HepG2 (cell line): ENCODE measurements around the gene GDF9. TPM values are rescaled to one million over a fixed set of nuclear protein-coding genes. Genes with fewer than 3 reads are reported as not detected.

ENCODE experiments used
- ATF3 ChIP-seq: sonication (generic); formaldehyde crosslinking; IDR thresholded peaks from 2 replicates; pipeline ENCODE4 v1.4.0; 2020; ENCODE audit warnings: missing genetic modification reagents
- ELF4 ChIP-seq: sonication (generic); formaldehyde crosslinking; IDR thresholded peaks from 2 replicates; pipeline ENCODE4 v1.5.0; 2020; ENCODE audit warnings: missing genetic modification reagents, mild to moderate bottlenecking, moderate library complexity, borderline replicate concordance
- FOXO1 ChIP-seq: sonication (generic); formaldehyde crosslinking; IDR thresholded peaks from 2 replicates; pipeline ENCODE4 v1.4.0; 2020; ENCODE audit warnings: missing genetic modification reagents
- IRF9 ChIP-seq: sonication (generic); formaldehyde crosslinking; IDR thresholded peaks from 2 replicates; pipeline ENCODE4 v1.8.0; 2022; ENCODE audit warnings: missing genetic modification reagents, mild to moderate bottlenecking, borderline replicate concordance
- MEF2D ChIP-seq: sonication (generic); formaldehyde crosslinking; IDR thresholded peaks from 2 replicates; pipeline ENCODE4 v1.5.1; 2020; ENCODE audit warnings: mild to moderate bottlenecking, missing genetic modification reagents
- PAWR ChIP-seq: sonication (generic); formaldehyde crosslinking; IDR thresholded peaks from 2 replicates; pipeline ENCODE4 v1.4.0; 2020; ENCODE audit warnings: missing genetic modification reagents, mild to moderate bottlenecking, borderline replicate concordance
- PHF21A ChIP-seq: sonication (generic); formaldehyde crosslinking; IDR thresholded peaks from 2 replicates; pipeline ENCODE4 v1.5.0; 2020; ENCODE audit warnings: mild to moderate bottlenecking, missing genetic modification reagents
- PITX1 ChIP-seq: sonication (generic); formaldehyde crosslinking; IDR thresholded peaks from 2 replicates; pipeline ENCODE4 v1.5.1; 2020; ENCODE audit warnings: mild to moderate bottlenecking, missing genetic modification reagents
- TEAD3 ChIP-seq: optimal IDR thresholded peaks from 2 replicates; pipeline ENCODE3; 2016; ENCODE audit warnings: borderline replicate concordance
- ZBTB33 ChIP-seq: sonication (generic); formaldehyde crosslinking; IDR thresholded peaks from 2 replicates; pipeline ENCODE4 v1.4.0; 2020; ENCODE audit warnings: missing genetic modification reagents
- ZBTB7B ChIP-seq: sonication (generic); formaldehyde crosslinking; IDR thresholded peaks from 2 replicates; pipeline ENCODE4 v1.4.0; 2020; ENCODE audit warnings: missing genetic modification reagents
- ZNF768 ChIP-seq: sonication (generic); formaldehyde crosslinking; IDR thresholded peaks from 2 replicates; pipeline ENCODE4 v1.4.0; 2020; ENCODE audit warnings: missing genetic modification reagents
- ZNF878 ChIP-seq: sonication (generic); formaldehyde crosslinking; IDR thresholded peaks from 2 replicates; pipeline ENCODE4 v1.8.1; 2023; ENCODE audit warnings: mild to moderate bottlenecking, missing genetic modification reagents, moderate library complexity
- polyA plus RNA-seq, 8 experiments: library from polyadenylated mRNA; depleted of rRNA in 3 of 8; stranded (reverse) in 7 of 8; unstranded in 1 of 8; fragments of >200 nt; fragmentation: Illumina TruSeq in 4 of 8; extraction: Trizol in 4 of 8; gene quantifications; 2 replicates each; pipeline versions ENCODE4 v1.2.1 to v1.2.3, GENCODE V29; 2011 to 2016; ENCODE audit warnings: low read depth in 4 of 8, missing spikeins in 1 of 8, mixed read lengths in 1 of 8; ENCODE audit not compliant: insufficient read depth in 1 of 8
- total RNA-seq, 5 experiments: library from RNA; depleted of rRNA; stranded (reverse); fragments of >200 nt; fragmentation: Illumina TruSeq; extraction: Trizol; gene quantifications; 2 replicates each; pipeline ENCODE4 v1.2.3, GENCODE V29; 2016; ENCODE audit warnings: low read depth in 1 of 5
- TF ChIP-seq, protein P1 (sequence below): conservative IDR thresholded peaks from 2 replicates; pipeline ENCODE4 v1.6.1; 2018; ENCODE audit warnings: missing genetic modification reagents
- TF ChIP-seq, protein P2 (sequence below): sonication (generic); formaldehyde crosslinking; IDR thresholded peaks from 2 replicates; pipeline ENCODE4 v1.4.0; 2020; ENCODE audit warnings: missing genetic modification reagents
- TF ChIP-seq, protein P3 (sequence below): sonication (generic); formaldehyde crosslinking; IDR thresholded peaks from 2 replicates; pipeline ENCODE4 v1.4.0; 2020; ENCODE audit warnings: missing genetic modification reagents

GDF9 gene
- total and polyA plus RNA-seq, 2 of the 13 experiments (the other 11 are each of a cell fraction or from before 2014, with no cell fraction given): 0.33 to 0.38 TPM

DNA sequence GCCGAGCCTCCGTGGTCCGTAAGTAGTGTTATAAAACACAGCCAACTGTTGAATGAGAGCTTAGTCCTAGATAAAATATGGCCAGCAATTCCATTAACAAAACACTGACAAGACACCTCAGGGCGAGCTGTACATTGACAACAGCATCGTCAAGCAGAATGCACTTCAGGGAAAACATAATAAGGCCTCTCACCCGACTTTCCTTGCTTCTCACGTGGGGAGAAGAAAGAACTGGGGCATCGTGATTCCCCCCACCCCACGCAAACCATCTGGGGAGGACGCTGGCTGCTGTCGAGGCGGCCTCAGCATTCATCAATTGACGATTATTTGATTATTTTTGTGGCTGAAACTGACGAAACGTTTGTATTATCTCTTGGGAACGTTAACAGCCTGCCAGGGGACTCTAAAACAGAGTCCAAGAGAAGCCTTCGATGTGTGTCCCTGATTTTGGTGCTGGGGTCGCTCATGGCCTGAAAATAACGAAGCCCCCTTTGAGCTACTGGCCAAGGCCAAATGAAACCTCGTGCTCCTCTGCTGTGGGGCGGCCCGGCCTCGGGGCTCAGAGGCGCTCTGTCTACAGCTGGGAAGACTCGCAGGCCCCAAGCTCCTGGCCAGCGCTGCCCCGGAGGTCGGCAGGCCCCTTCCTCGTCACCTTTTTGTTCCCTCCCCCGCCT is 464 bp downstream of the GDF9 start (continued):
- TF ChIP-seq, protein P1, sequence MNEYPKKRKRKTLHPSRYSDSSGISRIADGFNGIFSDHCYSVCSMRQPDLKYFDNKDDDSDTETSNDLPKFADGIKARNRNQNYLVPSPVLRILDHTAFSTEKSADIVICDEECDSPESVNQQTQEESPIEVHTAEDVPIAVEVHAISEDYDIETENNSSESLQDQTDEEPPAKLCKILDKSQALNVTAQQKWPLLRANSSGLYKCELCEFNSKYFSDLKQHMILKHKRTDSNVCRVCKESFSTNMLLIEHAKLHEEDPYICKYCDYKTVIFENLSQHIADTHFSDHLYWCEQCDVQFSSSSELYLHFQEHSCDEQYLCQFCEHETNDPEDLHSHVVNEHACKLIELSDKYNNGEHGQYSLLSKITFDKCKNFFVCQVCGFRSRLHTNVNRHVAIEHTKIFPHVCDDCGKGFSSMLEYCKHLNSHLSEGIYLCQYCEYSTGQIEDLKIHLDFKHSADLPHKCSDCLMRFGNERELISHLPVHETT (CRISPR knock-in tag): no peak
- TF ChIP-seq ZNF768 (CRISPR knock-in tag) (no peak), ELF4 (CRISPR knock-in tag) (no peak), ZBTB7B (CRISPR knock-in tag) (peak; percentile 14; the same call in 1 of the 2 replicates), TEAD3 (CRISPR knock-in tag) (no peak), ZBTB33 (CRISPR knock-in tag) (no peak), PITX1 (CRISPR knock-in tag) (no peak), PHF21A (CRISPR knock-in tag) (no peak; the same call in 1 of the 2 replicates), ATF3 (CRISPR knock-in tag) (peak; percentile 3; the same call in 1 of the 2 replicates), ZNF878 (CRISPR knock-in tag) (no peak), IRF9 (CRISPR knock-in tag) (no peak), PAWR (CRISPR knock-in tag) (no peak), FOXO1 (CRISPR knock-in tag) (no peak), MEF2D (CRISPR knock-in tag) (no peak)
- TF ChIP-seq, protein P2, sequence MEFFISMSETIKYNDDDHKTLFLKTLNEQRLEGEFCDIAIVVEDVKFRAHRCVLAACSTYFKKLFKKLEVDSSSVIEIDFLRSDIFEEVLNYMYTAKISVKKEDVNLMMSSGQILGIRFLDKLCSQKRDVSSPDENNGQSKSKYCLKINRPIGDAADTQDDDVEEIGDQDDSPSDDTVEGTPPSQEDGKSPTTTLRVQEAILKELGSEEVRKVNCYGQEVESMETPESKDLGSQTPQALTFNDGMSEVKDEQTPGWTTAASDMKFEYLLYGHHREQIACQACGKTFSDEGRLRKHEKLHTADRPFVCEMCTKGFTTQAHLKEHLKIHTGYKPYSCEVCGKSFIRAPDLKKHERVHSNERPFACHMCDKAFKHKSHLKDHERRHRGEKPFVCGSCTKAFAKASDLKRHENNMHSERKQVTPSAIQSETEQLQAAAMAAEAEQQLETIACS (CRISPR knock-in tag): no peak
- TF ChIP-seq, protein P3, sequence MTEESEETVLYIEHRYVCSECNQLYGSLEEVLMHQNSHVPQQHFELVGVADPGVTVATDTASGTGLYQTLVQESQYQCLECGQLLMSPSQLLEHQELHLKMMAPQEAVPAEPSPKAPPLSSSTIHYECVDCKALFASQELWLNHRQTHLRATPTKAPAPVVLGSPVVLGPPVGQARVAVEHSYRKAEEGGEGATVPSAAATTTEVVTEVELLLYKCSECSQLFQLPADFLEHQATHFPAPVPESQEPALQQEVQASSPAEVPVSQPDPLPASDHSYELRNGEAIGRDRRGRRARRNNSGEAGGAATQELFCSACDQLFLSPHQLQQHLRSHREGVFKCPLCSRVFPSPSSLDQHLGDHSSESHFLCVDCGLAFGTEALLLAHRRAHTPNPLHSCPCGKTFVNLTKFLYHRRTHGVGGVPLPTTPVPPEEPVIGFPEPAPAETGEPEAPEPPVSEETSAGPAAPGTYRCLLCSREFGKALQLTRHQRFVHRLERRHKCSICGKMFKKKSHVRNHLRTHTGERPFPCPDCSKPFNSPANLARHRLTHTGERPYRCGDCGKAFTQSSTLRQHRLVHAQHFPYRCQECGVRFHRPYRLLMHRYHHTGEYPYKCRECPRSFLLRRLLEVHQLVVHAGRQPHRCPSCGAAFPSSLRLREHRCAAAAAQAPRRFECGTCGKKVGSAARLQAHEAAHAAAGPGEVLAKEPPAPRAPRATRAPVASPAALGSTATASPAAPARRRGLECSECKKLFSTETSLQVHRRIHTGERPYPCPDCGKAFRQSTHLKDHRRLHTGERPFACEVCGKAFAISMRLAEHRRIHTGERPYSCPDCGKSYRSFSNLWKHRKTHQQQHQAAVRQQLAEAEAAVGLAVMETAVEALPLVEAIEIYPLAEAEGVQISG (CRISPR knock-in tag): no peak
